ENCODE data around the gene OR14J1.

DNA sequence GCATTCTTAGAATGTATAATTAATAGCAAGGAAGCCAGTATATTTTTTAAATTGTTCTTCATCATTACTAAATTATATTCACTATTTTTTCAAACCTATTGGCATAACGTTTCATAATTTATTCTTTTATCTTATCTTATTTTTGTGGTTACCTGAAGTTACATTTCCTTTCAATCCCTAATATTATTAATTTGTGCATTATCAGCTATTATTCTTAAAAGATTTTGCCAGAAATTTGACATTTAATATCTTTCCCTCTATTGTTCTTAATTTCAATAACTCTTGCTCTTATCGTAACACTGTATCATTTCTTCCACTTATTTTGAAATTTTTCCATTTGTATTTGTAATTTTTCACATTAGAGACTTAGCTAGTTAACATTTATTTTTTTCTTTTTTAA is 18.4 kb downstream of the OR14J1 start:
- TF ChIP-seq ZNF384 (IDR thresholded peaks at IDR 0.05) (no peak), NFRKB (IDR thresholded peaks at IDR 0.05) (no peak), ELF4 (IDR thresholded peaks at IDR 0.05) (no peak), L3MBTL2 (conservative IDR thresholded peaks at IDR 0.05) (no peak), ARNT (IDR thresholded peaks at IDR 0.05) (no peak), BHLHE40 (IDR thresholded peaks at IDR 0.05; ENCODE audit: borderline replicate concordance) (no peak)
